Keratinocyte (primary cell): Measurements from ENCODE around the gene CCM2. TPM values are rescaled to one million over a fixed set of nuclear protein-coding genes. Genes with fewer than 3 reads are reported as not detected.

Source experiments
- DNase-seq: peaks from one replicate; pipeline ENCODE4 v3.0.0-alpha.2; 2011; ENCODE audit warnings: low read depth, missing footprints, low spot score
- FAIRE-seq: peaks from 2 replicates; lab custom pipeline; 2011; peaks lifted over from hg19 to GRCh38; lab: Jason Lieb, UNC
- H2AFZ ChIP-seq: 2 replicates; pipeline ENCODE4 v1.6.0; 2012; ENCODE audit warnings: low read length, control low read depth, inconsistent platforms; ENCODE audit not compliant: control insufficient read depth
- H3K27ac ChIP-seq: 2 replicates; pipeline ENCODE4 v1.5.1; 2011; ENCODE audit warnings: low read length; ENCODE audit not compliant: control insufficient read depth, insufficient read depth
- H3K27me3 ChIP-seq: 3 replicates; pipeline ENCODE4 v1.6.0; 2011; ENCODE audit warnings: low read length; ENCODE audit not compliant: control insufficient read depth, insufficient read depth; ENCODE audit errors: extremely low read depth
- H3K36me3 ChIP-seq, 2 experiments: 2 replicates in 1 of 2; 3 replicates in 1 of 2; pipeline ENCODE4 v1.5.1; 2011; ENCODE audit warnings: low read length in 2 of 2, mild to moderate bottlenecking in 1 of 2; ENCODE audit not compliant: control insufficient read depth in 2 of 2, insufficient read depth in 2 of 2; ENCODE audit errors: extremely low read depth in 1 of 2
- H3K4me1 ChIP-seq: 3 replicates; pipeline ENCODE4 v1.5.1; 2011; ENCODE audit warnings: low read length; ENCODE audit not compliant: control insufficient read depth, insufficient read depth; ENCODE audit errors: extremely low read depth
- H3K4me2 ChIP-seq: 3 replicates; pipeline ENCODE4 v1.6.0; 2011; ENCODE audit warnings: low read depth, low read length; ENCODE audit not compliant: control insufficient read depth, insufficient read depth; ENCODE audit errors: extremely low read depth
- H3K4me3 ChIP-seq, 3 experiments: fragments of 200-600 bp in 1 of 3; sonication (generic) in 1 of 3; 2 replicates in 2 of 3; 3 replicates in 1 of 3; pipeline ENCODE4 v1.5.1; 2011 to 2016; ENCODE audit warnings: low read length in 3 of 3, mild to moderate bottlenecking in 3 of 3, control low read depth in 2 of 3, inconsistent platforms in 1 of 3, low read depth in 1 of 3, mixed read lengths in 1 of 3, mixed run types in 1 of 3, moderate library complexity in 1 of 3; ENCODE audit not compliant: control insufficient read depth in 2 of 3, insufficient read depth in 2 of 3; ENCODE audit errors: extremely low read depth in 1 of 3
- H3K79me2 ChIP-seq: 2 replicates; pipeline ENCODE4 v1.6.0; 2012; ENCODE audit warnings: low read length; ENCODE audit not compliant: control insufficient read depth, insufficient read depth
- H3K9ac ChIP-seq: 3 replicates; pipeline ENCODE4 v1.6.0; 2011; ENCODE audit warnings: low read length; ENCODE audit not compliant: control insufficient read depth, insufficient read depth; ENCODE audit errors: extremely low read depth
- H3K9me1 ChIP-seq: 3 replicates; pipeline ENCODE4 v1.6.0; 2011; ENCODE audit warnings: low read length; ENCODE audit not compliant: control insufficient read depth, insufficient read depth; ENCODE audit errors: extremely low read depth
- H3K9me3 ChIP-seq: 2 replicates; pipeline ENCODE4 v1.5.1; 2012; ENCODE audit warnings: low read depth, low read length; ENCODE audit not compliant: control insufficient read depth
- H4K20me1 ChIP-seq: 3 replicates; pipeline ENCODE4 v1.6.0; 2011; ENCODE audit warnings: low read length; ENCODE audit not compliant: control insufficient read depth, insufficient read depth; ENCODE audit errors: extremely low read depth
- CTCF ChIP-seq, 3 experiments: IDR thresholded peaks in 1 of 3; conservative IDR thresholded peaks in 1 of 3; optimal IDR thresholded peaks in 1 of 3; 2 replicates in 2 of 3; 3 replicates in 1 of 3; pipeline versions ENCODE3 to v1.5.1; 2011; ENCODE audit warnings: low read length in 3 of 3, mild to moderate bottlenecking in 3 of 3, moderate library complexity in 2 of 3, control low read depth in 1 of 3, inconsistent platforms in 1 of 3; ENCODE audit not compliant: insufficient read depth in 2 of 3; ENCODE audit errors: extremely low read depth in 1 of 3
- EZH2 ChIP-seq: IDR thresholded peaks from one replicate; pipeline ENCODE4 v1.6.1; 2012; ENCODE audit warnings: inconsistent platforms, mild to moderate bottlenecking, low read length, moderate library complexity
- dilution Hi-C: fragments of 300-500 bp; cut with MboI; formaldehyde crosslinking; loops from one replicate; pipeline ENCODE4 v1.7.0; 2020; ENCODE audit warnings: low sequenced_read_pairs; ENCODE audit not compliant: extremely low pct_ligation_motif_present
- polyA plus RNA-seq, 5 experiments: library from polyadenylated mRNA; depleted of rRNA in 3 of 5; stranded (reverse) in 3 of 5; stranded (forward) in 1 of 5; unstranded in 1 of 5; fragments of >200 nt; gene quantifications; 1 replicate in 1 of 5; 2 replicates in 3 of 5; 3 replicates in 1 of 5; pipeline versions ENCODE4 v1.2.1 to v1.2.3, GENCODE V29; 2011 to 2012; ENCODE audit warnings: missing spikeins in 2 of 5, low read depth in 1 of 5, low replicate concordance in 1 of 5

The CCM2 gene
- polyA plus RNA-seq, 1 donor (not counting 4 experiments of a cell fraction or from before 2014, with no cell fraction given), result 44.8 TPM

GRCh38 chr7:45073031-45073785 is 73.2 kb downstream of the CCM2 start:
- no peaks in the 10 kb centered on the region for H3K9me1 ChIP-seq
- no peaks in the 10 kb centered on the region for H3K9me3 ChIP-seq
- DNase-seq, result no peak
- no peak overlapping the region for H3K4me3 ChIP-seq
- H3K27me3 ChIP-seq, result no peaks in the 10 kb centered on the region
- peaks cover 34 to 51% of the 10 kb centered on the region in 2 experiments for H3K36me3 ChIP-seq
- dilution Hi-C loops, result no loop called here
- no peaks in the 10 kb centered on the region for H4K20me1 ChIP-seq
- no peak for FAIRE-seq
- H3K27ac ChIP-seq, result no peak overlapping the region
- H2AFZ ChIP-seq, result no peak overlapping the region
- no peak overlapping the region for H3K9ac ChIP-seq
- H3K4me1 ChIP-seq, result peaks cover 3% of the 10 kb centered on the region
- no peaks in the 10 kb centered on the region for H3K79me2 ChIP-seq
- TF ChIP-seq EZH2 (no peak), CTCF (optimal IDR thresholded peaks at IDR 0.05 in 1 of 3, IDR thresholded peaks at IDR 0.05 in 1 of 3, conservative IDR thresholded peaks at IDR 0.05 in 1 of 3; ENCODE audit: extremely low read depth in 1 of 3, insufficient read depth in 2 of 3, low read length in 3 of 3) (no peak)
- no peak overlapping the region for H3K4me2 ChIP-seq

DNA sequence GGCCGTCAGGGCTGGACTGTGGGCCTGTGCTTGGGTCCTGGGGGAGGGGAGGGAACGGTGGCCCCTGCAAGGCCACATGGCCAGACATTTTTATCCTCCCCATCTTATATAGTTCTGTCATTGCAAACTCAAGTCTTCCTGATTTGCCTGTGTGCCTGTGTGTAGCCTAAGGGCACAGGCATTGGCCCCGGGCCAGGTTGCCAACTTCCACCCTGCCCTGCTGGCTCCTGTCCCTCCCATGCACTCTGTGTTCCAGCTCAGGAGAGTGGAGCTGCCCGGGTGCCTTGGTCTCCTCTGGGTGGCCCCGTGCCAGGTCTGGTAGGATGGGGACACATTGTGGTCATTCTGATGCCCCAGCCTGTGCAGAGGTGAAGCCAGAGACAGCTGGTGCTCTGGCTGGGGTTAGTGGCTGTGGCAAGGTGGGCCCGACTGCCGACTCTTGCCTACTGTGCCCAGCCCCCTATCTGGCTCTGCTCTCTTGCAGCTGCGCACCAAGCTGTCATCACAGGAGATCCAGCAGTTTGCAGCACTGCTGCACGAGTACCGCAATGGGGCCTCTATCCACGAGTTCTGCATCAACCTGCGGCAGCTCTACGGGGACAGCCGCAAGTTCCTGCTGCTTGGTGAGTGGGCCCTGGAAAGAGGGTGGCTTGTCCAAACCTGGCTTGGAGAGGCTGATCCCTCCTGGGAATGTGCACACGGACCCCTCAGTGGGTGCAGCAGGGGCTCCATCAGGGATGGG is 74.0 kb downstream of the CCM2 start:
- no peak for FAIRE-seq
- Histone ChIP-seq H3K9ac (no peak overlapping the region), H3K4me2 (no peak overlapping the region)

More for the DNA sequence above, 74.0 kb downstream of the CCM2 start:
- no peak for TF ChIP-seq EZH2
- no peak for TF ChIP-seq CTCF (optimal IDR thresholded peaks at IDR 0.05 in 1 of 3, IDR thresholded peaks at IDR 0.05 in 1 of 3, conservative IDR thresholded peaks at IDR 0.05 in 1 of 3; ENCODE audit: extremely low read depth in 1 of 3, insufficient read depth in 2 of 3, low read length in 3 of 3)
- Histone ChIP-seq H2AFZ (no peak overlapping the region), H3K36me3 (peaks cover 33 to 48% of the 10 kb centered on the region in 2 experiments), H3K9me1 (no peaks in the 10 kb centered on the region), H4K20me1 (no peaks in the 10 kb centered on the region), H3K27ac (no peak overlapping the region), H3K79me2 (no peaks in the 10 kb centered on the region), H3K4me1 (no peaks in the 10 kb centered on the region), H3K9me3 (no peaks in the 10 kb centered on the region), H3K4me3 (no peak overlapping the region), H3K27me3 (no peaks in the 10 kb centered on the region)
- dilution Hi-C loops, result no loop called here
- DNase-seq, result no peak
